ENCODE measurements around the gene PAWR. TPM values are rescaled to one million over a fixed set of nuclear protein-coding genes. Genes with fewer than 3 reads are reported as not detected.

The PAWR gene
- total and polyA plus RNA-seq, 9 of the 15 experiments (the other 6 are each of a cell fraction or from before 2014, with no cell fraction given): 0.82 TPM; not detected in 8

DNA sequence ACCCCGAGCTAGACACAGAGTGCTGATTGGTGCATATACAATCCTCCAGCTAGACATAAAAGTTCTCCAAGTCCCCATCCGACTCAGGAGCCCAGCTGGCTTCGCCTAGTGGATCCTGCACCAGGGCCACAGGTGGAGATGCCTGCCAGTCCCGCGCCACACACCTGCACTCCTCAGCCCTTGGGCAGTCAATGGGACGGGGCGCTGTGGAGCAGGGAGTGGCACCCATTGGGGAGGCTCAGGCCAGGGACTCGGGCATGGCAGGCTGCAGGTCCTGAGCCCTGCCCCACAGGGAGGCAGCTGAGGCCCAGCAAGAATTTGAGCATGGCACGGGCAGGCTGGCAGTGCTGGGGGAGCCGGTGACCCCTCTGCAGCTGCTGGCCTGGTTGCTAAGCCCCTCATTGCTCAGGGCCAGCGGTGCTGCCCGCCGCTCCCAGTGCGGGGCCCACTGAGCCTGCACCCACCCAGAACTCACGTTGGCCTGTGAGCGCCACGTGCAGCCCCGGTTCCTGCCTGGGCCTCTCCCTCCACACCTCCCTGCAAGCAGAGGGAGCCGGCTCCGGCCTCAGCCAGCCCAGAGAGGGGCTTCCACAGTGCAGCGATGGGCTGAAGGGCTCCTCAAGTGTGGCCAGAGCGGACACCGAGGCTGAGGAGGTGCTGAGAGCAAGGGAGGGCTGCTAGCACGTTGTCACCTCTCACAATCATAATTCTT lies 136.7 kb downstream of the PAWR start:
- no TSS peak for BruUV-seq (replicated peaks)

More for the DNA sequence above, 136.7 kb downstream of the PAWR start:
- Histone ChIP-seq H3K36me3 (ENCODE audit: control insufficient read depth, insufficient read depth, low read length) (no peaks in the 10 kb centered on the region), H3K79me2 (ENCODE audit: control insufficient read depth, insufficient read depth, low read length) (no peaks in the 10 kb centered on the region), H3K4me2 (ENCODE audit: insufficient read depth, low read length) (no peak overlapping the region), H4K20me1 (replicated peaks; ENCODE audit: control insufficient read depth, insufficient read depth, low read length) (no peaks in the 10 kb centered on the region), H2AFZ (ENCODE audit: low read depth, low read length) (no peak overlapping the region), H3K27ac (ENCODE audit: extremely low read depth, low read depth, low read length) (no peak overlapping the region), H3K27me3 (ENCODE audit: control insufficient read depth in 2 of 2, insufficient read depth in 2 of 2, low read length in 2 of 2) (no peaks in the 10 kb centered on the region), H3K9ac (ENCODE audit: insufficient read depth in 1 of 2, low read depth in 2 of 2, low read length in 2 of 2) (no peak overlapping the region), H3K4me1 (replicated peaks in 1 of 2; ENCODE audit: control insufficient read depth in 2 of 2, insufficient read depth in 2 of 2, low read length in 2 of 2) (no peaks in the 10 kb centered on the region), H3K4me3 (no peak overlapping the region), H3K9me3 (replicated peaks; ENCODE audit: control insufficient read depth, insufficient read depth, low read depth, low read length) (no peaks in the 10 kb centered on the region), H3K9me1 (ENCODE audit: control insufficient read depth, insufficient read depth, low read length) (no peaks in the 10 kb centered on the region)
- in situ Hi-C loops (cut with MboI) (no loop called here), intact Hi-C loops (cut with micrococcal nuclease) (loop anchor here (10.0 kb wide), 1 partner anchor 181 kb away; no protein-coding TSS in a partner anchor)
- ChIA-PET POLR2A (no interaction called here), CTCF (ENCODE audit: low intra/inter-chr PET ratio) (no interaction called here)
- TF ChIP-seq, protein P1, sequence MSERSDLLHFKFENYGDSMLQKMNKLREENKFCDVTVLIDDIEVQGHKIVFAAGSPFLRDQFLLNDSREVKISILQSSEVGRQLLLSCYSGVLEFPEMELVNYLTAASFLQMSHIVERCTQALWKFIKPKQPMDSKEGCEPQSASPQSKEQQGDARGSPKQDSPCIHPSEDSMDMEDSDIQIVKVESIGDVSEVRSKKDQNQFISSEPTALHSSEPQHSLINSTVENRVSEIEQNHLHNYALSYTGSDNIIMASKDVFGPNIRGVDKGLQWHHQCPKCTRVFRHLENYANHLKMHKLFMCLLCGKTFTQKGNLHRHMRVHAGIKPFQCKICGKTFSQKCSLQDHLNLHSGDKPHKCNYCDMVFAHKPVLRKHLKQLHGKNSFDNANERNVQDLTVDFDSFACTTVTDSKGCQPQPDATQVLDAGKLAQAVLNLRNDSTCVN (CRISPR knock-in tag; IDR thresholded peaks at IDR 0.05): no peak
- TF ChIP-seq PCBP1 (IDR thresholded peaks at IDR 0.05; ENCODE audit: low read depth, low read length, poor library complexity, severe bottlenecking): no peak
- TF ChIP-seq, protein P2, sequence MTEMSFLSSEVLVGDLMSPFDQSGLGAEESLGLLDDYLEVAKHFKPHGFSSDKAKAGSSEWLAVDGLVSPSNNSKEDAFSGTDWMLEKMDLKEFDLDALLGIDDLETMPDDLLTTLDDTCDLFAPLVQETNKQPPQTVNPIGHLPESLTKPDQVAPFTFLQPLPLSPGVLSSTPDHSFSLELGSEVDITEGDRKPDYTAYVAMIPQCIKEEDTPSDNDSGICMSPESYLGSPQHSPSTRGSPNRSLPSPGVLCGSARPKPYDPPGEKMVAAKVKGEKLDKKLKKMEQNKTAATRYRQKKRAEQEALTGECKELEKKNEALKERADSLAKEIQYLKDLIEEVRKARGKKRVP (CRISPR knock-in tag; IDR thresholded peaks at IDR 0.05): no peak
- TF ChIP-seq, protein P3, sequence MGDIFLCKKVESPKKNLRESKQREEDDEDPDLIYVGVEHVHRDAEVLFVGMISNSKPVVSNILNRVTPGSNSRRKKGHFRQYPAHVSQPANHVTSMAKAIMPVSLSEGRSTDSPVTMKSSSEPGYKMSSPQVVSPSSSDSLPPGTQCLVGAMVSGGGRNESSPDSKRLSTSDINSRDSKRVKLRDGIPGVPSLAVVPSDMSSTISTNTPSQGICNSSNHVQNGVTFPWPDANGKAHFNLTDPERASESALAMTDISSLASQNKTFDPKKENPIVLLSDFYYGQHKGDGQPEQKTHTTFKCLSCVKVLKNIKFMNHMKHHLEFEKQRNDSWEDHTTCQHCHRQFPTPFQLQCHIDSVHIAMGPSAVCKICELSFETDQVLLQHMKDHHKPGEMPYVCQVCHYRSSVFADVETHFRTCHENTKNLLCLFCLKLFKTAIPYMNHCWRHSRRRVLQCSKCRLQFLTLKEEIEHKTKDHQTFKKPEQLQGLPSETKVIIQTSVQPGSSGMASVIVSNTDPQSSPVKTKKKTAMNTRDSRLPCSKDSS (IDR thresholded peaks at IDR 0.05; ENCODE audit: low read depth, partially characterized antibody): no peak
- TF ChIP-seq RBBP5 (IDR thresholded peaks at IDR 0.05; ENCODE audit: borderline replicate concordance, insufficient read depth, low read length, poor library complexity, severe bottlenecking): no peak
- TF ChIP-seq PTBP1 (IDR thresholded peaks at IDR 0.05; ENCODE audit: low read depth, low read length): no peak
- FAIRE-seq (no peak), DNase-seq (ENCODE audit: extremely low read depth in 1 of 4, low spot score in 3 of 4) (no peak), ATAC-seq (no peak)
- WGBS (ENCODE audit: insufficient coverage, low coverage, missing lambda C conversion rate): 1% methylated on average over 17 of the region's 24 CpGs

All from K562 (cell line).